Measurements from ENCODE around the gene SNORC. TPM values are rescaled to one million over a fixed set of nuclear protein-coding genes. Genes with fewer than 3 reads are reported as not detected.

Gene SNORC
- total RNA-seq, 3 donors from 2014 or later = 13.3 to 48.1 (median 31.5) TPM

DNA sequence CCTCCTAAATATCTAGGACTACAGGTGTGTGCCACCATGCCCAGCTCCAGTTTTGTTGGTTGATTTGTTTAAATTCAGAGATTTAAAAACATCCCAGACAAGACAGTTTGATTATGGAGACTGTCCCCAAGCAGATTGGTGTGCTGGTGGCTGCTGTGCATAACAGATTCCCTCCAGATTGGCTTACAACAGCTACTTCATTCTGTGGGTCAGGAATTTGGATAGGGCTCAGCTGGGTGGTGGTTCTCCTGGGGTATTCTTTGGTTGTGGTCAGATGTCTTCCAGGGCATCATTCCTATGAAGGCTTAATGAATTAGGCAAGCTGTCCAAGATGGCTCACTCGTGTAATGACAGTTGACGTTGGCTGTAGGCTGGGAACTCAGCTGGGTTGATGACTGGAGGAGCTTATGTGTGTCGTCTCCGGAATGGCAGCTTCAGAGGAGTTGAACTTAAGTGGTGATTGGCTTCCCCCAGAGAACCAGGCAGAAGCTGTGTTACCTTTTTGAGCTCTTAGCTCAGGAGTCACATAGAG is 10.6 kb upstream of the SNORC start:
- intact Hi-C loops (cut with DNase I, micrococcal nuclease) = no loop called here
- Histone ChIP-seq H3K4me1 (ENCODE audit: low read depth) (no peaks in the 10 kb centered on the region), H3K4me3 (no peak overlapping the region), H3K36me3 (ENCODE audit: low read depth) (no peaks in the 10 kb centered on the region), H3K9me3 (no peaks in the 10 kb centered on the region)
- ATAC-seq (no peak), DNase-seq (no peak)
- TF ChIP-seq, protein P1, sequence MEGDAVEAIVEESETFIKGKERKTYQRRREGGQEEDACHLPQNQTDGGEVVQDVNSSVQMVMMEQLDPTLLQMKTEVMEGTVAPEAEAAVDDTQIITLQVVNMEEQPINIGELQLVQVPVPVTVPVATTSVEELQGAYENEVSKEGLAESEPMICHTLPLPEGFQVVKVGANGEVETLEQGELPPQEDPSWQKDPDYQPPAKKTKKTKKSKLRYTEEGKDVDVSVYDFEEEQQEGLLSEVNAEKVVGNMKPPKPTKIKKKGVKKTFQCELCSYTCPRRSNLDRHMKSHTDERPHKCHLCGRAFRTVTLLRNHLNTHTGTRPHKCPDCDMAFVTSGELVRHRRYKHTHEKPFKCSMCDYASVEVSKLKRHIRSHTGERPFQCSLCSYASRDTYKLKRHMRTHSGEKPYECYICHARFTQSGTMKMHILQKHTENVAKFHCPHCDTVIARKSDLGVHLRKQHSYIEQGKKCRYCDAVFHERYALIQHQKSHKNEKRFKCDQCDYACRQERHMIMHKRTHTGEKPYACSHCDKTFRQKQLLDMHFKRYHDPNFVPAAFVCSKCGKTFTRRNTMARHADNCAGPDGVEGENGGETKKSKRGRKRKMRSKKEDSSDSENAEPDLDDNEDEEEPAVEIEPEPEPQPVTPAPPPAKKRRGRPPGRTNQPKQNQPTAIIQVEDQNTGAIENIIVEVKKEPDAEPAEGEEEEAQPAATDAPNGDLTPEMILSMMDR (IDR thresholded peaks at IDR 0.05) = no peak

DNA sequence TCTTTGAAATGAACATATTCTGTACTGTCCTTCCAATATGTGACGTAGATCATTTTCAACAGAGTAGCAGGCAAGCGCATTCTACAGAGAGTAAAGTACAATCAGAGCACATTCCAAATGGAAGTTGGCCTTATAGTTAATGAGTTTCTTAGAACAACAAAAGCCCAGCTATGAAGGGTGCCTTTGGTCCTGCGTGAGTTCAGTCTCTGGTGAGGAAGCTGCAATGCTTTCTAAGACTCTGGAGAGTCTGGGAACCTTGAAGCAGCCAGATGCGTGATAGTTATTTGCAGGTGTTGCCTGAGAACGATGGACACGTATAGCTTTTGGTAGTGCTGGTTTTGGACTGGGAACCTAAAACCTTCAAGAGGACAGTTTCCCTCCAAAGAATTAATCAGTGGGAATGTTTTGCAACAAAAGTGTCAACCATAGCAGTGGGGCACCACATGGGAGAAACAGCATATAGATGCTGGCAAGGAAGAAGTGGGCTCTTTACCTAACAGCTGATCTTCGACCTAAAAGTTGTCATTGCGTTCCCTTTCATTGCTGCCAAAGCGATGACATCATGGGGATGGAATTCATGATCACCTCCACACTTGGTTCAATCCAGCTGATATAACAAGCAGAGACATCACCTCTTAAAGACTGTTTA is 9.3 kb upstream of the SNORC start:
- no peak for DNase-seq
- H3K36me3 ChIP-seq (ENCODE audit: low read depth) = no peaks in the 10 kb centered on the region
- intact Hi-C loops (cut with DNase I, micrococcal nuclease) = no loop called here
- no peaks in the 10 kb centered on the region for H3K9me3 ChIP-seq
- no peak for ATAC-seq
- H3K4me1 ChIP-seq (ENCODE audit: low read depth) = no peaks in the 10 kb centered on the region
- no peak overlapping the region for H3K4me3 ChIP-seq
- TF ChIP-seq, protein P1 (IDR thresholded peaks at IDR 0.05) = no peak

DNA sequence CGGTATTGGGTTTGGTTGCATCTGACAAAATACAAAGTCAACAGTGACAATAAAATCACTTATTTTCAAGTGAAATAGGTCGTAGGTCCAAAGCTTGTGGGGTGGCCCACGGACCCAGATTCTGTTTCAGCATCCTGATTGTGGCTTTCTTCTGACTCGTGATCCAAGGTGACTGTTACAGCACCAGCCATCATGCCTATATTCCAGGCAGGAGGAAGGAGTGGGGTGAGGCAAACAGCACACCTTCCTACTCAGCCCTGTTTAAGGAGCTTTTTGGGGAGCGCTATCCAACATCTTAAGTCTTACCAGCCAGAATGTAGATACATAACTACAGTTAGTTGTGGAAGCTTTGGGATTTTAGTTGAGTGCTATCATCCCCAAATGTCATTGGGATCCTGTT is 8.7 kb upstream of the SNORC start:
- intact Hi-C loops (cut with DNase I, micrococcal nuclease) = no loop called here

DNA sequence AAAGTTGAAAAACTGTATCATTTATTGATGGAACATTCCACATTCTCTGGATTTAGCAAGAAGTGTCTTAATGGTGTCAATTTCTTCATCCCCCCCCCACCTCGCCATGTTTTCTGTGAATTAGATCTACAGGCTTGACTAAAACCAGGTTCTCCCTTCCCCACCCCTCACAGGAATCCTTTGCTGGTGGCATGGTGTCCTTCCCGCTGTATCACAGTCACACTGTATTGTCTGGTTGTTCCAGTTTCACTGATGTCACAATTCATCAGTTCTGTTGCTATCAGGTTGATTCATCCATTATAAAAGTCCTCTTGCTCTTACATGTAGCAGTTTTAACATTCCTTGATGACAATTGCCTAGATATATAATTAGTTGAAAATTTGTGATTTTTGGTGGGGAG is 6.1 kb upstream of the SNORC start:
- Histone ChIP-seq H3K9me3 (no peaks in the 10 kb centered on the region), H3K36me3 (ENCODE audit: low read depth) (no peaks in the 10 kb centered on the region), H3K4me3 (no peak overlapping the region), H3K4me1 (ENCODE audit: low read depth) (peaks cover 2% of the 10 kb centered on the region)
- TF ChIP-seq, protein P1 (IDR thresholded peaks at IDR 0.05) = no peak
- DNase-seq = no peak
- intact Hi-C loops (cut with DNase I, micrococcal nuclease) = no loop called here
- ATAC-seq = no peak

More for the DNA sequence above, 8.7 kb upstream of the SNORC start:
- DNase-seq = no peak
- no peaks in the 10 kb centered on the region for H3K9me3 ChIP-seq
- TF ChIP-seq, protein P1 (IDR thresholded peaks at IDR 0.05) = no peak
- ATAC-seq = no peak
- H3K4me3 ChIP-seq = no peak overlapping the region
- peaks cover 2% of the 10 kb centered on the region for H3K4me1 ChIP-seq (ENCODE audit: low read depth)
- no peaks in the 10 kb centered on the region for H3K36me3 ChIP-seq (ENCODE audit: low read depth)

DNA sequence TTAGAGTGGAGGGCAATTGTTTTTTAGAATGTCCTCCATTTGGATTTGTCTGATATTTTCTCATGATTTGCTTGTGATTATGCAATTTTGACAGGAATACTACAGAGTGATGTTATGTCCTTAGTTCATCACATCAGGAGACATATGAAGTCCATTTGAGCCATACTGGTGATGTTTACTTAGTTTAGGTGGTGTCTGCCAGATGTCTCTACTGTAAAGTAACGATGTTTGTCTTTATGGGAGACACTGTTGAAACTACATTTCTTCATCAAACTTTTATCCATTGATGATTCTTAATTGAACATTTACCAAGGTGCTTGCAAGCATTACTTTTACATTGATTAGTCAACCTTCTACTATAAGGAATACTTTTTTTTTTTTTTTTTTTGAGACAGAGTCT is 4.9 kb upstream of the SNORC start:
- peaks cover 2% of the 10 kb centered on the region for H3K4me1 ChIP-seq (ENCODE audit: low read depth)
- TF ChIP-seq, protein P1 (IDR thresholded peaks at IDR 0.05) = no peak
- no peaks in the 10 kb centered on the region for H3K36me3 ChIP-seq (ENCODE audit: low read depth)
- no peak for DNase-seq
- ATAC-seq = peak; percentile 60
- no peak overlapping the region for H3K4me3 ChIP-seq
- no peaks in the 10 kb centered on the region for H3K9me3 ChIP-seq
- intact Hi-C loops (cut with DNase I, micrococcal nuclease) = no loop called here

All from mucosa of descending colon (tissue), 3 donors.